ENCODE measurements around the gene DPP6. TPM values are rescaled to one million over a fixed set of nuclear protein-coding genes. Genes with fewer than 3 reads are reported as not detected.

DPP6 gene
- total and polyA plus RNA-seq, 12 donors = 0.07 to 2.1 (median 0.16) TPM; not detected in 4

- no peak for TF ChIP-seq CTCF (IDR thresholded peaks at IDR 0.05)
- Histone ChIP-seq H3K27ac (no peak overlapping the region), H3K4me1 (peaks cover 0 to 12% (median 10%) of the 10 kb centered on the region in 9 donors), H3K36me3 (no peaks in the 10 kb centered on the region), H3K27me3 (peaks cover 0 to 44% (median 30%) of the 10 kb centered on the region in 7 donors), H3K9me3 (no peaks in the 10 kb centered on the region), H3K4me3 (no peak overlapping the region)
- ATAC-seq = no peak
- 87 to 90% methylated on average over 13 of the region's 13 CpGs for WGBS, 2 donors
- intact Hi-C loops (cut with DNase I) = loop anchor here in 1 of 10 donors (10.0 kb wide), 1 partner anchor 268 kb away; no protein-coding TSS in a partner anchor
- DNase-seq = no peak
Measured at GRCh38 chr7:154916856-154917807, 864.9 kb downstream of the DPP6 start.

- DNase-seq = no peak
- ATAC-seq = no peak
- intact Hi-C loops (cut with DNase I) = loop anchor here in 1 of 10 donors (10.0 kb wide), 1 partner anchor 267 kb away; no protein-coding TSS in a partner anchor
- H3K4me3 ChIP-seq = no peak overlapping the region
- 72 to 74% methylated on average over 7 of the region's 7 CpGs for WGBS, 2 donors
- peaks cover 0 to 44% (median 30%) of the 10 kb centered on the region in 7 donors for H3K27me3 ChIP-seq
- no peak overlapping the region for H3K27ac ChIP-seq
- no peaks in the 10 kb centered on the region for H3K9me3 ChIP-seq
- H3K36me3 ChIP-seq = no peaks in the 10 kb centered on the region
- peaks cover 0 to 12% (median 10%) of the 10 kb centered on the region in 9 donors for H3K4me1 ChIP-seq
- TF ChIP-seq CTCF (IDR thresholded peaks at IDR 0.05) = no peak
Measured at GRCh38 chr7:154917808-154918160, 865.6 kb downstream of the DPP6 start.

- no peak for TF ChIP-seq CTCF (IDR thresholded peaks at IDR 0.05)
- Histone ChIP-seq H3K27me3 (peaks cover 0 to 44% (median 30%) of the 10 kb centered on the region in 7 donors), H3K4me1 (peaks cover 0 to 12% (median 10%) of the 10 kb centered on the region in 9 donors), H3K9me3 (no peaks in the 10 kb centered on the region), H3K27ac (no peak overlapping the region), H3K36me3 (no peaks in the 10 kb centered on the region), H3K4me3 (no peak overlapping the region)
- ATAC-seq = no peak
- intact Hi-C loops (cut with DNase I) = loop anchor here in 1 of 10 donors (10.0 kb wide), 1 partner anchor 267 kb away; no protein-coding TSS in a partner anchor
- 79 to 85% methylated on average over 6 of the region's 6 CpGs for WGBS, 2 donors
- DNase-seq = no peak
Measured at GRCh38 chr7:154918266-154918665, 866.1 kb downstream of the DPP6 start.

GRCh38 chr7:154918741-154919140 is 866.5 kb downstream of the DPP6 start:
- 79 to 81% methylated on average over 6 of the region's 6 CpGs for WGBS, 2 donors
- Histone ChIP-seq H3K36me3 (no peaks in the 10 kb centered on the region), H3K27ac (no peak overlapping the region), H3K27me3 (peaks cover 0 to 42% (median 30%) of the 10 kb centered on the region in 7 donors), H3K4me1 (peaks cover 0 to 10% (median 9%) of the 10 kb centered on the region in 9 donors), H3K9me3 (no peaks in the 10 kb centered on the region), H3K4me3 (no peak overlapping the region)
- intact Hi-C loops (cut with DNase I) = loop anchor here in 1 of 10 donors (10.0 kb wide), 1 partner anchor 266 kb away; no protein-coding TSS in a partner anchor
- ATAC-seq (no peak), DNase-seq (no peak)
- no peak for TF ChIP-seq CTCF (IDR thresholded peaks at IDR 0.05)
